NCI-H2196 (cell line): Measurements from ENCODE around the gene C2CD4A.

Source experiments
- DNase-seq: peaks from one replicate; lab custom pipeline; 2025; ENCODE audit not compliant: unreplicated experiment; lab: John Stamatoyannopoulos, UW

Gene C2CD4A

DNA sequence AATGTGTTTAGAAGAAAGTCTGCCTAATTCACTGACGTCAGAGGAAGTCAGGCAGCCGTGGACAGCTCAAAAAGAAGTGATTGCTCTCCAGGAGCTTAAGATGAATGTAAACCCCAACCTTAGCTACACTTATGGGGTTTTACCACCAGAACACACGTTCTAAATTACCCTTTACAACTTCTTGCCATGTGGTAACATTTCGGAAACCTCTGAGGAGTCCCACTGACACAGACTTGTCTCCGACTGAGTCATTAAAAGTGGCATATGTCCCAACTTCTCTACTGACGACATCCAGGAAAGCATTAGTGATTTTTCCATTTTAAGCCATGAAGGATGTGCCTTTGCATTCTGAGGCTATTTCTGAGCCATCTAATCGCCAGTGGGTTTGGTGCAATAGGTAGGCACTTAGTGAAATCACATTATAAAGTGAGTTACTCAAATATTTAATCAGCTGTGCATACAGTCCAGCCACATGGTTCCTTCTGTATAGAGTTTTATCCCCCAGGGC, 32.4 kb downstream of the C2CD4A start:
- no peak for DNase-seq

DNA sequence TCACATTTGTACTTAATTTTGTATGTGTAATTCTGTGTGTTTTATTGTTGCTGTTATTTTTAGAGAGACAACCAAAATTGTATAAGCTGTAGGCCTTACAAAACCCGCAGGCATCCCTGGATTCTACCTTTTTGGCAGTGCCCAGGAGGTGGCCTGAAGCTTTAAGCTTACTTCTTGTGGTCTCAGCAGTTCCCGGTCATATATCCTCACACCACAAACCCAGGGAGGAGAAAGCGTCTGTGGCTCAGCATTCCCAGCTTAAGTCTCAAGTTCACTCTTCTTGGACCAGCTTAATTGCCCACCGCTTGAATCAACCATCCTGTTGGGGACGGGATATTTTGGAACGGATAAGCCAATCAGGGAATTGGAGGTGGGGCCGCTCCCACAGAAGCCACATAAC, 36.7 kb downstream of the C2CD4A start:
- no peak for DNase-seq

DNA sequence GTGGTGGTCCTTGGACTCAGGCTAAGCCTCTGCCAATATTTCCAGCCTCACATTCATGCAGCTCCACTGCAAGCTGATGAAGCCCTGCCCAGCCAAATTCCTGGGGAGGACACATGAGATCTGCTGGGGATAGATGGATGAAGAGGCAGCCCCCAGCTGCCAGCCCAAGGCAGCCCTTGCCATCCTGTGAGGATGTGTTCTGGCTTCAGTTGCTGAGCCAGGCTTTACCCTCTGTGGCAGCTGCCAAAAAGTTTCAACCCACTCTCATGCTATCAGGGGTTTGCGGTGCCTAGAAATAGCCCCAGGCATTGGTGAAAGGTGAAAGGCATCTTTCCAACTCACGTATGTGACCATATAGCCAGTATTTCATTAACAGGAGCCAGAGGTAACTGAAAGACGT, 37.6 kb downstream of the C2CD4A start:
- DNase-seq = no peak

DNA sequence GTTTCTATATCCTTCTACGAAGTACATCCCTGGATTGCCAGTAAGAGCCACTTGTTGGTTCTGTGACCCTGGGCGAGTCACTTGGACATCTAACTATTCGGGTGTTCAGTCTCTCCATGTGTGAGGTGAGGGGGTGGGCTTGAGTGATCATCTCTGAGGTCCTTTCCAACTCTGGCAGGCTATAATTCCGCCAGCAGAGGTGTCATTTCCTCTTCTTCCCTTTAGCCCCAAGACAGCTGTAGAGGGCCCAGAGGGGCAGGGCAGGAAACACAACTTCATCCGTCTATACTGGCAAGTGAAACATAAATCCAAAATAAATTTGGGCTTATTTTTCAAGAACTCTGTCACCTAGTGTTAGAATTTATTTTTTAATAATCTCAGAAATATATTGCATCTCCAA, 38.1 kb downstream of the C2CD4A start:
- no peak for DNase-seq

DNA sequence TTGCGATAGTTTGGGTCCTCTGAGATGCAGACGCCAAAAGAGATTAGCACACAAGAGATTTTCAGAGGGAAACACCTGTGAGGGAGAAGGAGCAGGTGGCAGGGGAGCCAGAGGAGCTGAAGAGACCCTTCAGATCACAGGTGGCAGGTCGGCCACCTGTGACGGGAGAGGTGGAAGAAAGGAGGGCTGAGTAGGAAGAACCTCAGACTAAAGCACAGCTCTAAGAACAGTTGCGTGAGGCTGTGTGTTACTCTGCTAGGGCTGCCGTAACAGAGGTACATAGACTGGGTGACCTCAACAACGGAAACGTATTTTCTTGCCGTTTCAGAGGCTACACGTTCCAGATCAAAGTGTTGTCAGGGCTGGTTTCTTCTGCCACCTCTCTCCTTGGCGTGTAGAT, 38.5 kb downstream of the C2CD4A start:
- no peak for DNase-seq

DNA sequence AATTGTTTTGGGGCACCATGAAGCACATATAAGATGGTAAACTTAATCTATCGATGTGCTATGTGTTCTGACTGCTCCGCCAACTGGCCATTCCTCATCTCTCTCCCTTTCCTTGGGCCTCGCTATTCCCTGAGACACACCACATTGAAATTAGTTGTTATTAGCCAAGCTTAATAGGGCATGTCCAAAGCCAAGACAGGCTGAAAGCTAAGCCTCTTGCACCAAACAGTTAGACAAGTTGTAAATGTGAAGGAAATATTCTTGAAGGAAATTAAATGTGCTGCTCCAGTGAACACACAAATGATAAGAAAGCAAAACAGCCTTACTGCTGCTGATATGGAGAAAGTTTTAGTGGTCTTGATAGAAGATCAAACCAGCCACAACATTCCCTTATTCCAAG, 39.3 kb downstream of the C2CD4A start:
- no peak for DNase-seq

DNA sequence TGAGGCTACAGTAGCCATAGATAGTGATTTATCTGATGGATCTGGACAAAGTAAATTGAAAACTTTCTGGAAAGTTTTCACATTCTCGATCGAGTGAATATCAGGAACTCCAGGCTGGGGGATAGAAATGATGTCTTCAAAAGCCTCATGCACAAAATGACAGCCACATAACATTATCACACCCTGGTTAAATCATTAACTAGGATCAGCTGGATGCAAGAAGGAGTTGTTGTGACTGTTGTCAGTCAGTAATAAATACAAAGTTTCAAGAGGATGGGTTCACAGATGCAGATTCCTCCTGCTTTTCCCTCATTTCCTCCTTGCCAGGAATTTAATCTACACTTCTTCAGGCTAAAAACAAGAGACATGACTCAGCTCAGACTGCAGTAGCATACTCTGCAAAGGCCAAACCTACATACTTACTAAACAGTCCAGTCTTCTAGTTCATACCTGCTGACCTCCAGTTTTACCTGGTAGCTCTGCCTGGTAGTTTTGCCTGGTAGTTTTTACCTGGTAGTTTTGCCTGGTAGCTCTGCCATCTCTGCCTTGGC, 40.9 kb downstream of the C2CD4A start:
- DNase-seq = no peak

DNA sequence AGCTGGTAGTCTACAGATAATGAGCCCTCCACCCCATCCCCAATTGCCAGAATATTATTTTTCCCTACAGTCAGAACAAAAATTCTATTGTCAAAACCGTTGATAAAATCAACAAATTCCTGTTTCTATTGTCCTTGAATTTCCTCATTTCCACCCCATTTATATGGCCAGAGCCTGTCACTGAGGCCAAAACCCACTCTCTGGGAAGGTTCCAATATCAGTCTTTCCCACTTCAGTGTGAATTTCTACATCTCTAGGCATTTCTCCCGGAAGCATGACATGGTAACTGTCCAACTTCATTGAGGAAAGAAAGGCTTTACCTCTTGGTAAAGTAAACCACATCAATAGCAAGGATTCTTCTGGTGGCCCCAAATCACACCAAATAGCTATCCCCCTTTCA, 41.6 kb downstream of the C2CD4A start:
- DNase-seq = no peak

DNA sequence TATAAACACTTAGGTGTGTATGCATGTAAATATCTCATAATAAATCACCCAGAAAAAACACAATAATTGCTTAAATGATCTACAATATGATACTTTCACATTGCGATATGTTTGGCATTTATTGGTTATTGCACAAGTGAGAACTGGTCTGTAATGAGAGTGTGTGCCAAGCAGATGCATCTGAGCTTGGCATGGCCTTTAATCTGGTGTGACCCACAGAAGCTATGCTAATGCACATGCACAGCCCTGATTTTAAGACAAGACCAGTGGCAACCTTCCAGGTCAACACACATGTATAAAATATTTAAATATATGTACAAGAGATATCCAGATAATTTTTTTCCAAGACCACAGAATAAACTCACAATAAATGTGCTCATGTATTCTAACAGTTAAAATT, 42.7 kb downstream of the C2CD4A start:
- DNase-seq = no peak

DNA sequence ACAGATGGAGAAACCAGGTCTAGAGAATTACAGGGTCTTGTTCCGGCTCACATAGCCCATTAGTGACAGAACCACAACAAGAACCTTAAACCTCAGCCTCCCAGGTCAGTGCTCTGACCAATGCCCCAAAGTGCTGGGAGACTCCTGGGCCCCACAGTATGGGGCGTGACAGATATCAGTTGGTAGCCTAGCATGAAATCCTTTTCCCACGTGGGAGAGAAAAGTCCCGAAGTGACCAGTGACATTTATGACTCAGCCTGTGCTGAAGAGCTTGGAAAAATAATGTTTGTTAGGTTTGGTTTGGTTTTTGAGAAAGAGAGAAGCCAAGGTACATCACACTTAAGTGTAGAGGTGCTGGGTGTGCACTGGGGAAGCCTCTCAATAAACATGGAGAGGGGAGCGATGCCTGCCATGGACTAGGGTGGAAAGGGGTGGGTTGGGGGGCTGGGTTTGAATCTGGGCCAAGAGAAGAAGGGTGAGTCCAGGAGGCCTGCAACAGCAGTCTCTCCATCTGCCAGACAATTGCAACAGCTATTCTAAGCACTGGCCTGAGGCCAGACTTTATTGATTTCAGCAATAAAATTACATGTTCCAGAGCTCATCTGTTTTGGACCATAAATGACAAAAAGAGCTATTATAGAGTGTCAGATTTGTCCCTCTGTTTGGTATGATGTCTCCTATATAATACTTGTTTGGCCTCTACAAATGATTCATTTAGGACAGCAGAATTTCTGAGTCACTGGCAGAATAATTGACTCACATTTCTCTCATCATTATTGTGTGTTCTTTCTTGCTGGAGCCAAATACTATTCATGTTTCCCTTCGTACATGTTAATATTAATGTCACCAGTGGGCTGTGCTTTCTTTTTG, 43.4 kb downstream of the C2CD4A start:
- DNase-seq = no peak

DNA sequence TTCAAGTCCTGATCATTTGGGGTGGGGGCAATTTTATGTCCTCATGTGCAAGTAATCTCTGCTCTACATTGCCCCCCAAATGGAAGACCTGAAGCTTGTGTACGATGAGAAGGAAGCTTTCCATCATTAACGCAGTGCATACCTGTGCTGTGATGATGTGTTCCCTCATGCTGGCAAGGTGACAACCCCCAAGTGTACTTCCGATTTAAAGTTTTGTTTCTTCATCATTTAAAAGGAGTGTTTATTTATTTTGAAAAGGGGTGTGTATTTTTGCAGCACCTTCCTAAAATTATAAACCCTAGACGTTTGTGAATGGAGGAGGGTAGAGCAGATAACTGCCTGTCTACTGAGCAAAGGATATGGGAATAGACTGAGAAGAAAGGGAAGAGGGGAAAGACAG, 45.3 kb downstream of the C2CD4A start:
- DNase-seq = no peak

DNA sequence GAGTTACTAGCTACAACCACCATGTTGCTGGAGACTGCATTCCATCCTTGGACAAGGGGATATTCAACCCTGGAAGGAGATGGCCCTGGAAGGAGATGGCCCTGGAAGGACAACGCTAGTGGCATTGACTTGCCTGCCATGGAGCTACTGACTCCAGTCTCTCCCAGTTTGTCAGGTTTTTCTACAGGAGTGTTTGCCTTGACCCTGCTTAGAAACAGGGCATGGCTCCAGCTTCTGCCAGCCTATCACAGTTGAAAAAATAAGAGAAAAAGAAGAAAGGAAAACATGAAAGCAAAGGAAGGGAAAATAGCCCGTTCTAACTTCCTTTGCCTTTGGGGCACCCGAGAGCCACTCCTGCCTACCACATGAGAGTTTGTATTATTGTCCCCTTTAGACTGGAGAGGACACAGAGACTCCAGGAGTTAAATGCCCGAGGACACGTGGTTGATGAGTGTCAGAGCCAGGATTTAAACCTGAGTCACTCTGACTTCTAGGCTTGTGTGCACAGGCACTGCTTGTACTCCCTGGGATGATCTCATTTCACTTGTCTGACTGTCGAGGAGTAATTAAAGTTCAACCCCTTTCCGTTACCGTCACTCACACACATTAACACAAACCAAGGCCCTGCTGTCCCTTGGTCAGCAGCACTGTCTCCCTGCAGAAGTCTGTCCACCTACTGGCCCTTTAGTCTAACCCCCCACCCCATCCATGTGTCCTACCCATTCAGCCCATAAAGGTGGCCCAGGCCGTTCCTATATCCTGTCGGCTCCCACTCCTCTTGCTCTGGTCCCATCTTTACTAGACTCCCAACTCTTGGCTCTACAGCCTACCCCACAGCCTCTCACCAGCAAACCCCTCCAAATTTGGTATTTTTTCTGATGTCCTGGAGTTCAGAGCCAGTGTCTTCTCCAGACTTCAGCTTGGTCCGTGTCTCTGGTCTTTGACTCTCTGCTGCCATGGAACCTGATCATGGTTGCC, 46.1 kb downstream of the C2CD4A start:
- peak; percentile 46 for DNase-seq

DNA sequence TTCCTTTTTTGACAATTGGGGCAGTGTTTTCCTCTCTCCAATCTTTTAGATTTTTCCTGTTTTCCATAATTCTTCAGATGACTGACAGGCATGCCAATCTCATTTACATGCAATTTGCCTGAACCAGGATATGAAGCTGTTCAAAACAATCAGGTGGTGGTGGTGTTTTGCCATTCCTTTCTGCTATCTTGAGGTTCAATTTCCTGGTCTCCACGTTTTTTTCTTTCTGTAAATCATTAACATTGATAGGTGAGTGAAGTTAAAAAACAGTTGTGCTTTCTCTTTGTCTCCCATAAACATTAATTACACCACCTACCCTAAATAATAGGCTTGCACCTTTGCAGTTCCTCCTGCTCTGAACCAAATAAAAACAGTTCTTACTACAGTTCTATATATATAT, 49.1 kb downstream of the C2CD4A start:
- DNase-seq = no peak

DNA sequence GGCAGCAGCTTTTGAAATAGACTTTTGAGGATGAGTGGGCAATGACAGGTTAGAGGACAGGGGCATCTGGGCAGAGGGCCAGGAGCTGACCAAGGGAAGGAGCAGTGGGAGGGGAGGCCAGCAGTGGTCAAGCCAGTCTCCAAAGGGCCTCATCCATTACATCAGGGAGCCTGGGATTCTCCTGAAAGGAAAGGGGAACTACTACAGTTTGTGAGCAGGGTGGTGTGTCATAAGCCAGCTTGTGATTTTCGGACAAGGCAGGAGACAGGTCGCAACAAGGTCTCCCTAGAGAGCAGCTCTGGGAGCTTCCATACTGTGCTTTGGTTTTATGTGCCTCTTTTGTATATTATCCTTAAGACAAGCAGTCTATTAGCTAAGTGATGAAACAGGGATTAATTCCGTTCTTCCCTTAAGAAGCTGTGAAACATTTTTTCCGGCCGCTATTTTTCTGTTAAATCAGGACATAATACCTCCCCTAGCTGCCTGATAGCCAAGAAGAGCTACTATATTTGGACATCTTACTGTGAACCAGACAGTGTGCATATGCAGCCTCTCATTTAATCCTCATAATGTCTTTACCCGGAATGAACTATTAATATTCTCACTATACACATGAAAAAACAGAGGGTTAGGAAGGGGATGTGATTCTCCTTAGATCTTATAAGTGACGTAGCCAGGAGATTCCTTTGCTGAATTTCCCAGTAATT, 51.9 kb downstream of the C2CD4A start:
- DNase-seq = no peak

DNA sequence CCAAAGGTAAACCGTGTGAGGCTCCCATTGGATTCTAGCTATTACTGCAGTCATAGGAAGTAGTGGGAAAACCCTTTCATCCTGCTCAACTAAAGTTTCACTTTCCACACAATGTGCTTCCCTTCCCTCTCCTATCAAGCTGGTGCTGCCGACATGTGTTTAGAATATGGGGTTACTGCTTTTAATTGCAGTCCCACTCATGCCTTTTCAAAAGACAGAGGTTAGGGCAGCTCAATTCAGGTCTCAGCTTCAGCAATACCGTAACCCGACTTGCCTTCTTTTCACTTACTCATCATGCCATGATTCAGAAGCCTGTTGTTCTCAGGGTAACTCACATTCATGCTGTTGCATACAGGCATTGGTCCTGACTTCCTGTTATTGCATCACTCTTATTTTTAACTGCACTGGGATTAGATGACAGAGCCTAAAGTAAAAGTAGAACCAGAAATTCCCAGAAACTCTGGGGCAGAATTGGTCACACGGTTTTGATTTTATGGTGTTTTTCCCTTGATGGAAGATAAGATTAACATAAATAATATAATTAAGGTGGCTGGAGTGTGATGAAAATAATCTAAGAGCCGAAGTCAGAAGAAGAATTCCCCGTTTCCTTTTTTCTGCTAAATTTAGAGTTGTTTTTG, 52.6 kb downstream of the C2CD4A start:
- DNase-seq = no peak

DNA sequence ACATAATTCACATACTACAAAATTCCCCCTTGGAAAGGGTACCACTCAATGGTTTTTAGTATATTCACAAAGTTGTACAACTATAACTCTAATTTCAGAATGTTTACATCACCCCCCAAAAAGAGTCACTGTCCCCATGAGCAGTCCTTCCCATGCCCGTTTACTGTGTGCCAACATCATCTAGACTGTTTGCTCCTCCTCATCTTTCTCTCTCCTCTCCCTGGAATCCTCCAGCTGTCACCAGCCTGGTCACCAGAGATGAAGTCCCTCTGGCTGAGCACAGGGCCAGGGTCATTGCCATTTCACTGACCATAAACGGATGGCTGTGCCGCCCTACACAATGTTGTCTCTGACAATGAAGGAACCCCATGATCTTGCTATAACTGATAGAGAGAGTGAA, 53.1 kb downstream of the C2CD4A start:
- no peak for DNase-seq
